ENCODE measurements around the gene FARP1.

GRCh38 chr13:98332691-98333090 lies 189.8 kb downstream of the FARP1 start:
- no peak for TF ChIP-seq CTCF (IDR thresholded peaks at IDR 0.05)
- no peak for TF ChIP-seq MAX (CRISPR knock-in tag; IDR thresholded peaks at IDR 0.05)
- no peak for TF ChIP-seq SP1 (CRISPR knock-in tag; conservative IDR thresholded peaks at IDR 0.05)
- no peak for TF ChIP-seq ESRRA (CRISPR knock-in tag; IDR thresholded peaks at IDR 0.05; ENCODE audit: borderline replicate concordance)
- TF ChIP-seq ATF6 (CRISPR knock-in tag; IDR thresholded peaks at IDR 0.05) = no peak

Data from WTC11 (cell line).